SW480 (cell line): ENCODE results near the gene EHBP1L1.

ENCODE experiments used
- DNase-seq: peaks from one replicate; pipeline ENCODE4 v3.0.0-alpha.2; 2016; ENCODE audit warnings: low spot score

The EHBP1L1 gene

GRCh38 chr11:65575568-65576231 is at the start of gene EHBP1L1:
Gene EHBP1L1, plus strand, starts transcription at chr11:65576053. Its CDS starts 250 bp downstream, at chr11:65576303.
- peak; percentile 62 for DNase-seq

GRCh38 chr11:65526744-65527143 is 49.1 kb upstream of the EHBP1L1 start:
- no peak for DNase-seq

GRCh38 chr11:65528819-65529350 is 47.0 kb upstream of the EHBP1L1 start:
- no peak for DNase-seq

- DNase-seq = no peak
These were observed 46.2 kb upstream of the EHBP1L1 start for GRCh38 chr11:65529475-65530156.

- DNase-seq = no peak
These were observed 45.7 kb upstream of the EHBP1L1 start for GRCh38 chr11:65530157-65530496.

- DNase-seq = no peak
These were observed 43.3 kb upstream of the EHBP1L1 start for GRCh38 chr11:65532388-65533064.

GRCh38 chr11:65535102-65535501 is 40.8 kb upstream of the EHBP1L1 start:
- DNase-seq = no peak

GRCh38 chr11:65536412-65537295 is 39.2 kb upstream of the EHBP1L1 start:
- no peak for DNase-seq

- no peak for DNase-seq
These were observed 38.6 kb upstream of the EHBP1L1 start for GRCh38 chr11:65537296-65537597.

- no peak for DNase-seq
These were observed 38.1 kb upstream of the EHBP1L1 start for GRCh38 chr11:65537620-65538231.

- DNase-seq = no peak
These were observed 37.5 kb upstream of the EHBP1L1 start for GRCh38 chr11:65538232-65538914.

- DNase-seq = no peak
These were observed 36.7 kb upstream of the EHBP1L1 start for GRCh38 chr11:65538915-65539743.

GRCh38 chr11:65539744-65540289 is 36.0 kb upstream of the EHBP1L1 start:
- DNase-seq = no peak

GRCh38 chr11:65540290-65541092 is 35.4 kb upstream of the EHBP1L1 start:
- DNase-seq = peak; percentile 82

GRCh38 chr11:65541093-65541982 is 34.5 kb upstream of the EHBP1L1 start:
- no peak for DNase-seq

- DNase-seq = no peak
These were observed 33.0 kb upstream of the EHBP1L1 start for GRCh38 chr11:65542738-65543390.

- no peak for DNase-seq
These were observed 30.0 kb upstream of the EHBP1L1 start for GRCh38 chr11:65545853-65546216.
